ENCODE data around the gene COL20A1.

Gene COL20A1

DNA sequence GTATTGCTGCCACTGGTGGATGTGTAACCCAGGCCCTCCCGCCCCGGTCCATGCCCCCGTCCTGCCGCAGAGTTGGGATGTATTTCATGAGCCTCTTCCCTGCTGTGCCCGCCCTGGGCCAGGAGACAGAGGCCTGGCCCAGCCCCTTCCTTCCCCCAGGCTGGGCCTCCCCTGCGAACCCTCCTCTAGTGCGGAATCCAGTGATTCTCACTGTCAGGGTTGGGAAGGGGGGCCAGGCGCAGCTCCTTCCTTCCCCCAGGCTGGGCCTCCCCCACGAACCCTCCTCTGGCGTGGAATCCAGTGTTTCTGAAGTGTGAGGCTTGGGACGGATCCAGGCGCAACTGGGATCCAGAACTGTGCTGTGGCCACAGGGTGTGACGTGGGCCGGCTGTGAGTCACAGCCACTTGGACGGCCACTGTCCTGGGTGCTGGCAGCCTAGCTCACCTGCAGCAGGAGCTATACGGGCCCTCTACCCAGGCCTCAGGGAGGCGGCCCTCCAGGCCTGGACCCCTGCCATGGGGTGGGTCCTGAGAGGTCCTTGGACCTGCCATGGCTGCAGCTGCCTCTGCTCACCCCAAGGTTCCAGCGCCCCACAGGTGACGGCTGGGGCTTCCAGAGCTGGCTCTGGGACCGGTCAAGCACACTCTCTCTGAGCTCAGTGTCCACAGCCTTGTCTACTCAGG, 28.3 kb downstream of the COL20A1 start:
- DNase-seq (ENCODE audit: low spot score) = no peak

DNA sequence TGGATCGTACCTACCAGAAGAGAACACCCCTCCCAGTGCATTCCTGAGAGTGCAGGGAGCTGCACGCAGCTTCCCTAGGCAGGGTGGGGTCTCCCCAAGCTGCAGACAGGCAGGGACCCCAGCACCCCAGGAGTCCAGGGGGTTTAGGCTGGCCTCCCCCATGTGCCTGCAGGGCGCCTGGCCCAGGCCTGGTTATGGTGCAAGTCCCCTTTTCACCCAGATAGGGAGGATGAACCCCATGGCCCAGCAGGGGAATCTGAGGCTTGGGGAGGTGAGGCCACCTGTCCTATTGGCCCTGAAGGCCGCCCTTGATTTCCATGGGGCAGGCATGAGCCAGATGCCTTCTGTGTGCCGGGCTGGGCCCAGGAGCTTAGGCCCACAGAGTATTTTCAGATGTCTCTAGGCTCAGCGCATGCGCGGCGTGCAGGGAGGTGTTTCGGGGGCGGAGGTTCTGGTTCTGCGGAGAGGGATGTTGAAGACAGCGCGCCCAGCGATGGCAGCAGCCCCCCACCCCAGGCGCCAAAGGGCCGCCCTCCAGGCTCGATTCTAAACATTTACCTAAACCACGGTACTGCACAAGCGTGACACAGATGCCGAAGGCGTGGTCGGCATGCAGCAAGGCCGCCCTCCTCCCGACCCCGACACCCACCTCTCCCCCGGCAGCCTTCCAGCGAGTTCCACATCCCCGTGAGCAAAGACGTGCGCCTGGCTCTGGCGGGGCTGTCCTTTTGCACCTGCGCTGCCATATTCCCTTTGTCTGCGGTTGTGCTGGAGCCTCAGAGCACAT, 29.4 kb downstream of the COL20A1 start:
- DNase-seq (ENCODE audit: low spot score) = no peak

GRCh38 chr20:63322933-63323273, 29.9 kb downstream of the COL20A1 start:
- no peak for DNase-seq (ENCODE audit: low spot score)

DNA sequence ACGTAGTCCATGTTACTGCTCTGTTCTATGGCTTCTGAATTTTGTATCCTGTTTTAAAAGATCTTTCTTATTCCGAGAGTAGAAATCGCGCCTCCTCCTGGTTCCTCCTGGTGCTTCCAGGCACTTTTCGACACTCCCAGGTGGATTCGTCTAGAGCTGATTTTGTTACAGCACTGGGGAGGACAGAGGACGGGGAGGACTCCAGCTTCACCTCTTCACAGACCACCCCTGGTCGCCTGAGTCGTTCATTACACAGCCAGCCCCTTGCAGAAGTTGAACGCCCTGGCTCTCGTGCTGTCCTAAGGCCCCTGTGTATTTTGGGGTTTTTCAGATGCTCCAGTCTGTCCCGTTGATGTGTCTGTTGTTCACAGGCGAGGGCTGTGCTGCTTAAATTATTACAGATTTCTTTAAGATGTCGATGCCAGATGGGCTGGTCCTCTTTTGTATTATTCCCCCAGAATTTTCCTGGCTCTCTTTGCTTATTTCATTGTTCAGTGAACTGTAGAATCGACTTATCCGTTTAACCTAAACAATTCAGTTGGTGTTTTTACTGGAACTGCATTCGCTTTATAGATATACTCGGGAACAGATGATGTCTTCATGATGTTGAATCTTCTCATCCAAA, 30.5 kb downstream of the COL20A1 start:
- DNase-seq (ENCODE audit: low spot score) = no peak

DNA sequence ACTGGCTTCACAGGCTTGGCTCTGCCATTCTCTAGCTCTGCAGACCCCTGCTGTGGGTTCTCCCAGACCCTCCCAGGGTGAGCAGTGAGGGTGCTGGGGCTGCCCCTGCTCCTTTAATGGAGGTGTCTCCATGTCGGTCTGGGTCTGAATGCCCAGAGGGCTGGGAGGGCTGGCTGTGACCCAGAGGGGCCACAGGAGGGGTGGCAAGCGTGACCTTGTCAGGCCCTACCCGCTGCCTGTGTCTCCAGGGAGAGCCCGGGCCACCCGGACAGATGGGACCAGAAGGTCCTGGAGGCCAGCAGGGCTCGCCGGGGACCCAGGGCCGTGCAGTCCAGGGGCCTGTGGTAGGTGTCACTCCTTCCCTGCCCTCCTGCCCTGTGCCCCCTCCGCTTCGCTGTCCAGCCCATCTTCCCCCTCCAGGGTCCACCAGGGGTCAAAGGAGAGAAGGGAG, 32.1 kb downstream of the COL20A1 start:
- DNase-seq (ENCODE audit: low spot score) = no peak

GRCh38 chr20:63325554-63326313, 32.7 kb downstream of the COL20A1 start:
- DNase-seq (ENCODE audit: low spot score) = no peak

GRCh38 chr20:63326314-63327230, 33.6 kb downstream of the COL20A1 start:
- no peak for DNase-seq (ENCODE audit: low spot score)

- no peak for DNase-seq (ENCODE audit: low spot score)
Observed at GRCh38 chr20:63327231-63327745, 34.3 kb downstream of the COL20A1 start.

- DNase-seq (ENCODE audit: low spot score) = no peak
Observed at GRCh38 chr20:63328026-63328700, 35.2 kb downstream of the COL20A1 start.

DNA sequence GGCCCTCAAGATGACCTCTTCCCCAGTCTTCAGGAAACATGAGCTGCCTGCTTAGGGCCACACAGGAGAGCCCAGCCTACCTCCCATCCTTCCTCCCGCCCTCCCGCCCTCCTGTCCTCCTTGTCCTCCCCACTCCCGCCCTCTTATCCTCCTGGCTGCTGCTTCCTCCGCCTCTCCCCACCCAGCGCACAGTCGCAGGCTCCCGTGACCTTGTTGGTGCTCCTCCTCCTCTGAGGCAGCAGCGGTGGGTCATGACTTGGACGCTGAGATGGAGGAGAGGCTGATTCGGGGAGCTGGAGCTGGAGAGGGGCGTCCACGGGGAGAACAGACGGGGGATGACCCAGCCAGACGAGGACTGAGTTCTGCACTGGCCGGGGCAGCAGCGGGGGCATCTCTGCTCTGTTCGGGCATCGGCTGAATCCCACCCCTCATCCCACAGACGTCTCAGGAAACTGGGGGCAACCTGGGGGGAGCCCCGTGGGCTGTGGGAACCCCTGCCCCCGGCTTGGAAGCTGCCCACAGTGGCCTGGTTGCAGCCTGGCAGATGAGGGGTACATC, 35.8 kb downstream of the COL20A1 start:
- no peak for DNase-seq (ENCODE audit: low spot score)

GRCh38 chr20:63329331-63330083, 36.5 kb downstream of the COL20A1 start:
- no peak for DNase-seq (ENCODE audit: low spot score)

- DNase-seq (ENCODE audit: low spot score) = no peak
Observed at GRCh38 chr20:63330084-63330760, 37.2 kb downstream of the COL20A1 start.

- DNase-seq (ENCODE audit: low spot score) = no peak
Observed at GRCh38 chr20:63330940-63331339, 38.0 kb downstream of the COL20A1 start.

GRCh38 chr20:63331741-63332400, 38.9 kb downstream of the COL20A1 start:
- DNase-seq (ENCODE audit: low spot score) = no peak

DNA sequence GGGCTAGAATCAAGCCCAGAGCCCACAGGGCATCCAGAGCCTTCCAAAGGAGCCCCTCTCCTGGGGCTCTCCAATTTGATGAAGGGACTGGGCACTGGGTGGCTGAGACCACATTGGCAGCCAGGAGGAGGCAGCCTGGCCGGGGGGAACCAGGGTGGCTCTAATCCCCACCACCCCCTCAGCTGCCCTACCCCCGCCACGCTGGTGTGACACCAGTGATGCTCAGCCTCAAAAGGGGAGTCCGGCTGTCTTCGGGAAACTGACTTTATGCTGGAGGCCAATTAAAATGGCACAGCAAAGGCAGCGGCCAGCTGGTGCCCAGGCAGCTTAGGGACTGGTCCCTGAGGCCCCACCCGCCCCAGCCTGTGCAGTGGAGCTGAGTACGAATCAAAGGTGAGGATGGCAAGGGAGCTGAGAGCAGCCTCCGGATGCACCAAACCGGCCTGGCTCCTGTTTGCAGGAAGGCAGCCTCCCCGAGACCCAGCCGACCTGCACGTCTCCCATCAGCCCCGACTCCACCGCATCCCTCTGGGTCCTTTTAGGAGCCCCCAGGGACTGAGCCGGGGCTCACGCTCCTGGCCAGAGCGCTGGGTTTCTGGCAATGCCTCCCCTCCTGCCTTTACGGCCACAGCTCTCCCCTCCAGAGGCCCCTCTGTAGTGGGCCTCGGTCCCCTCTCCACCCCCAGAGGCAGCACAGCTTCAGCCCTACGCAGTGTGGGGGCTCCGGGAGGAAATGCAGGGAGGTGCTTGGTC, 39.7 kb downstream of the COL20A1 start:
- no peak for DNase-seq (ENCODE audit: low spot score)

DNA sequence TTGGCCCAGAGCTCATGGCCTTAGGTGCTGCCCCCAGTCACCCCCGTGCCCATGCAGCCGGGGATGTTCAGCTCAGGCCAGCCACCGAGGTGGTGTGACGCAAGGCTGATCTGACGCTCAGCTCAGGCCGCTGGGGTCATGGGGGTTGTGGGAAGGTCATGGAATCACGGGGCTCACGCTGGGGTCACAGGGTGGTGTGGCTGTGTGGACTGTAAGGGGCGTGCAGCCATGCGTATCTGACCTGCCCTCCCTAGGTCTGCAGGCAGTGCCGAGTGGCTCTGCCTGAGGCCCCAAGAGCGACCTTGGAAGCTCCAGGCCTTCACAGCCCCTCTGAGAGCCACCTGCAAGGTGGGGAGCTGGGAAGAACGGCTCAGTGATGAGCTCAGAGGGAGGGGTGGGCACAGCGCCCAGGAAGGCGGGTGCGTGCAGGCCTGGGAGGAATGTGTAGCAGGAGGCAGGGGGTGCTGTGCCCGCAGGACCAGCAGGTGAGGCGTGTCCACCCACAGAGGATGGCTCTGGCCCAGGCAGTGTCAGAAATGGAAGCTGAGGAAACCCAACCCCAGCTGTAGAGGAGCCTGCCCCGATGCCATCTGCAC, 40.4 kb downstream of the COL20A1 start:
- no peak for DNase-seq (ENCODE audit: low spot score)

DNA sequence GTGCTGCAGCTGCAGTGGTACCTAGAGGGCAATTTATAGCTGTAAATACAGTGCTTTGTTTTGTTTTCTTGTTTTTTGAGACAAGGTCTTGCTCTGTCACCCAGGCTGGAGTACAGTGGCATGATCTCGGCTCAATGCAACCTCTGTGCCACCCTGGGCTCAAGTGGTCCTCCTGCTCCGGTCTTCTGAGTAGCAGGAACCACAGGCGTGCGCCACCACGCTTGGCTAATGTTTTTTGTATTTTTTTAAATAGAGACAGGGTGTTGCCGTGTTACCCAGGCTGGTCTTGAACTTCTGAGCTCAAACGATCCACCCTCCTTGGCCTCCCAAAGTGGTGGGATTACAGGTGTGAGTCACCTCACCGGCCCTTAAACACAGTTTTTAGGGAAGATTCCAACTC, 41.4 kb downstream of the COL20A1 start:
- DNase-seq (ENCODE audit: low spot score) = no peak

Measured in globus pallidus (tissue), 1 donor.